NB4 (cell line): Measurements from ENCODE around the gene LAT.
"Not testable (repeated sequence)": the region's sequence is repeated elsewhere in the genome, so short reads cannot be mapped to it uniquely, and the experiment has no call there.

Source experiments
- DNase-seq: peaks from one replicate; pipeline ENCODE4 v3.0.0; 2010; ENCODE audit warnings: low read depth
- H3K4me3 ChIP-seq: one replicate; pipeline ENCODE4 v1.5.1; 2011; ENCODE audit warnings: mild to moderate bottlenecking, low read depth, low read length, moderate library complexity
- CTCF ChIP-seq: IDR thresholded peaks from one replicate; pipeline ENCODE4 v1.5.1; 2012; ENCODE audit warnings: low read depth, low read length
- MAX ChIP-seq: IDR thresholded peaks from 2 replicates; pipeline ENCODE4 v1.6.1; 2011; ENCODE audit warnings: low read depth, low read length
- MYC ChIP-seq: IDR thresholded peaks from 2 replicates; pipeline ENCODE4 v1.6.1; 2011; ENCODE audit warnings: low read depth, low read length
- POLR2A ChIP-seq: IDR thresholded peaks from 2 replicates; pipeline ENCODE4 v1.6.1; 2011; ENCODE audit warnings: mild to moderate bottlenecking; ENCODE audit not compliant: insufficient read length; ENCODE audit errors: extremely low read depth

LAT gene, protein sequence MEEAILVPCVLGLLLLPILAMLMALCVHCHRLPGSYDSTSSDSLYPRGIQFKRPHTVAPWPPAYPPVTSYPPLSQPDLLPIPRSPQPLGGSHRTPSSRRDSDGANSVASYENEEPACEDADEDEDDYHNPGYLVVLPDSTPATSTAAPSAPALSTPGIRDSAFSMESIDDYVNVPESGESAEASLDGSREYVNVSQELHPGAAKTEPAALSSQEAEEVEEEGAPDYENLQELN

GRCh38 chr16:28984619-28985135 is at the start of gene LAT:
LAT (plus strand) TSS chr16:28985052; CDS start chr16:28985418, 366 bp downstream.
- DNase-seq = peak; percentile 90
- peak within 1 kb of the TSS; percentile 69 for H3K4me3 ChIP-seq
- peak; percentile 25; the same call in 1 of the 2 replicates for TF ChIP-seq MAX
- peak; percentile 52 for TF ChIP-seq POLR2A
- TF ChIP-seq MYC = no peak; the same call in 1 of the 2 replicates
- TF ChIP-seq CTCF = no peak

DNA sequence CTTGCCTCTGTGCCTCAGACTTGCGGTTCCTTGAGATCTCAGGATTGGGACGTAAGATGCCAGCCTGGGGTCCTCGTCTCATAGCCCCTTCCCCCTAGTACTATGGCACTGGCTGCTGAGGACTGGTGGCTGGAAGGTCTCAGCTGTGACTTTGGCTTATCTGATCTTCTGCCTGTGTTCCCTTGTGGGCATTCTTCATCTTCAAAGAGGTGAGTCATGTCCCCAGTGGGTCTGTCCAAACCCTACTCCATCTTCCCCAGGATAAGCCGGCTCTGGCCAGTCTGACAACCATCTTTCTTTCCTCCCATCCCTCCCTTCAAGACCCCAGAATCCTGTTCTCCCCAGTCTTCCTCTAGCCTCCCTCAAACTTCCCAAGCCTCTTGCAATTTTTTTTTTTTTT is 49.5 kb upstream of the LAT start:
- peak; percentile 56 for DNase-seq
- TF ChIP-seq POLR2A = no peak
- peak overlapping the region; percentile 52 for H3K4me3 ChIP-seq

DNA sequence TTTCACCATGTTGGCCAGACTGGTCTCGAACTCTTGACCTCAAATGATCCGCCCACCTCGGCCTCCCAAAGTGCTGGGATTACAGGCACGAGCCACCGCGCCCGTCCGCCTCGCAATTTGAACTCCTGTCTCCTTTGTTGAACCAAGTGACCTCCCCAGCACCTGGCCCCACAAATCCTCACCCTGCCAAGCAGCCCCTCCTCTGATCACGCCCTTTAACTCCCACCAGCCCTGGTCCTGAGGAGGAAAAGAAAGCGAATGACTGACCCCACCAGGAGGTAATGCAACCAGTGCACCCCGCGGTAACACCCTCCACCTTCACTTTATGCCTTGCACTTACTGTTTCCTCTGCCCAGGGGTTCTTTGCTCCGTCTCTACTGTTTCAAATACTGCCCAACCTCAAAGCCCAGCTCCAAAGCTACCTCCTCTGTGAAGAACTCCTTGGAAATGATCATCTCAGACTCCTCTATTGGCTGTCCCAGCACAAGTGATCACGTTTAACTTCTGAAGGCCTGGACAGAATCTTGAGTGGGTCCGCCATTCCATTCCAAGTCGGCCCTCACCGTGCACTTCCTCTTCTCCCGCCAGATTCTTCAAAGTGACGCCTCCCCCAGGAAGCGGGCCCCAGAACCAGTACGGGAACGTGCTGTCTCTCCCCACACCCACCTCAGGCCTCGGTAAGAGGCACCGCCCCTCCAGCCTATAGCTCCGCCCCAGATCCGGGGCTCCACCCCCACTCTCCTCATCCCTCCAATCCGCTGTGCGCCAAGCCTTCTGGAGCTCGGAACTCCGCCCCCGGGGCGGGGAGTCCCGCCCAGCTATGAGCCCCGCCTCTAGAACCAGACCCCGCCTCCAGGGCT is 48.7 kb upstream of the LAT start:
- TF ChIP-seq POLR2A (peak; percentile 20), MYC (no peak)
- DNase-seq = peak; percentile 84
- peak overlapping the region; percentile 52 for H3K4me3 ChIP-seq

GRCh38 chr16:28936784-28937155 is 48.1 kb upstream of the LAT start:
- no peak for DNase-seq
- TF ChIP-seq CTCF = no peak
- no peak for TF ChIP-seq MAX
- TF ChIP-seq POLR2A = no peak
- no peak for TF ChIP-seq MYC
- no peak overlapping the region for H3K4me3 ChIP-seq

DNA sequence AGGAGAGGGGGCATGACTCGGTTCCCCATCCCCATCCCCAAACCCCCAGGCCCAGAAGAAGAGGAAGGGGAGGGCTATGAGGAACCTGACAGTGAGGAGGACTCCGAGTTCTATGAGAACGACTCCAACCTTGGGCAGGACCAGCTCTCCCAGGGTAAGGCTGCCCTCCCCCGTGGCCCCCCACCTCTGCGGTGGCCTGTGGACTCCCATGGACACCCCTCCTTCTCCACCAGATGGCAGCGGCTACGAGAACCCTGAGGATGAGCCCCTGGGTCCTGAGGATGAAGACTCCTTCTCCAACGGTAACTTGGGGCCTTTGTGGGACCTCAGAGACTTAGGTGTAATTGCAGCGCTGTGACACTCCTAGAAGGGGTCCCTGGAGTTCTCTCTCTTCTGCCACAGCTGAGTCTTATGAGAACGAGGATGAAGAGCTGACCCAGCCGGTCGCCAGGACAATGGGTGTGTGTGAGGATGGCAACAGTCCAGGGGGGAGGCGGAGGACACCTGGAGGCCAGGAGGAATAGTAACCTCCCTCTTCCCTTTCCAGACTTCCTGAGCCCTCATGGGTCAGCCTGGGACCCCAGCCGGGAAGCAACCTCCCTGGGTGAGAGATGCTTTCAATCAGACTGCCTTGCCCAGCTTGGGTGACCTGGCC is 47.5 kb upstream of the LAT start:
- no peak overlapping the region for H3K4me3 ChIP-seq
- DNase-seq = no peak
- TF ChIP-seq CTCF (peak; percentile 7), POLR2A (no peak), MAX (no peak), MYC (no peak)

- H3K4me3 ChIP-seq = no peak overlapping the region
- no peak for DNase-seq
- TF ChIP-seq CTCF (no peak), POLR2A (no peak), MYC (no peak), MAX (no peak)
Measured at GRCh38 chr16:28938721-28939120, 46.1 kb upstream of the LAT start.

- DNase-seq, H3K4me3 ChIP-seq: not testable (repeated sequence)
Measured at GRCh38 chr16:28939825-28940224, 45.0 kb upstream of the LAT start.
